Endothelial cell (in vitro differentiated cells): ENCODE results near the gene EML4. TPM values are rescaled to one million over a fixed set of nuclear protein-coding genes. Genes with fewer than 3 reads are reported as not detected.
"Not testable (repeated sequence)": the region's sequence is repeated elsewhere in the genome, so short reads cannot be mapped to it uniquely, and the experiment has no call there.

Experiments used
- DNase-seq: peaks from one replicate; pipeline ENCODE4 v3.0.0; 2021; ENCODE audit warnings: low spot score
- H3K27ac Mint-ChIP-seq: one replicate; pipeline ENCODE4 v1.8.0; 2021; ENCODE audit warnings: mixed read lengths, inconsistent platforms; ENCODE audit not compliant: unreplicated experiment
- H3K27me3 Mint-ChIP-seq: one replicate; pipeline ENCODE4 v1.8.0; 2021; ENCODE audit warnings: mild to moderate bottlenecking, moderate library complexity, mixed read lengths, inconsistent platforms; ENCODE audit not compliant: unreplicated experiment
- H3K36me3 Mint-ChIP-seq: one replicate; pipeline ENCODE4 v1.8.0; 2021; ENCODE audit warnings: mild to moderate bottlenecking, low read depth, mixed read lengths, inconsistent platforms; ENCODE audit not compliant: unreplicated experiment
- H3K4me1 Mint-ChIP-seq: one replicate; pipeline ENCODE4 v1.8.0; 2021; ENCODE audit warnings: mild to moderate bottlenecking, mixed read lengths, inconsistent platforms; ENCODE audit not compliant: unreplicated experiment
- H3K4me3 Mint-ChIP-seq: one replicate; pipeline ENCODE4 v1.8.0; 2021; ENCODE audit warnings: mild to moderate bottlenecking, mixed read lengths, inconsistent platforms; ENCODE audit not compliant: unreplicated experiment
- H3K9me3 Mint-ChIP-seq: one replicate; pipeline ENCODE4 v1.8.0; 2021; ENCODE audit warnings: mixed read lengths, inconsistent platforms; ENCODE audit not compliant: unreplicated experiment
- total RNA-seq: library from RNA; stranded (reverse); fragmentation: NEBNext Ultra II Directional; extraction: Animal tissue kit (Norgen Biotek cat#: 25700); gene quantifications from one replicate; pipeline ENCODE4 v1.2.1, GENCODE V29; 2021; ENCODE audit not compliant: unreplicated experiment
- TF ChIP-seq, protein P1 (sequence below): fragments of 200-600 bp; sonication (generic); IDR thresholded peaks from one replicate; pipeline ENCODE4 v1.5.0; 2021; ENCODE audit warnings: antibody characterized with exemption; ENCODE audit not compliant: unreplicated experiment

The EML4 gene
- total RNA-seq, 1 donor from 2014 or later: 49.7 TPM

GRCh38 chr2:42127425-42128424, 41.4 kb upstream of the EML4 start:
- Mint-ChIP-seq H3K27me3 (no peaks in the 10 kb centered on the region), H3K4me3 (no peak overlapping the region), H3K36me3 (no peaks in the 10 kb centered on the region), H3K27ac (no peak overlapping the region), H3K4me1 (peaks cover 32% of the 10 kb centered on the region), H3K9me3 (no peaks in the 10 kb centered on the region)
- no peak for DNase-seq
- TF ChIP-seq, protein P1, sequence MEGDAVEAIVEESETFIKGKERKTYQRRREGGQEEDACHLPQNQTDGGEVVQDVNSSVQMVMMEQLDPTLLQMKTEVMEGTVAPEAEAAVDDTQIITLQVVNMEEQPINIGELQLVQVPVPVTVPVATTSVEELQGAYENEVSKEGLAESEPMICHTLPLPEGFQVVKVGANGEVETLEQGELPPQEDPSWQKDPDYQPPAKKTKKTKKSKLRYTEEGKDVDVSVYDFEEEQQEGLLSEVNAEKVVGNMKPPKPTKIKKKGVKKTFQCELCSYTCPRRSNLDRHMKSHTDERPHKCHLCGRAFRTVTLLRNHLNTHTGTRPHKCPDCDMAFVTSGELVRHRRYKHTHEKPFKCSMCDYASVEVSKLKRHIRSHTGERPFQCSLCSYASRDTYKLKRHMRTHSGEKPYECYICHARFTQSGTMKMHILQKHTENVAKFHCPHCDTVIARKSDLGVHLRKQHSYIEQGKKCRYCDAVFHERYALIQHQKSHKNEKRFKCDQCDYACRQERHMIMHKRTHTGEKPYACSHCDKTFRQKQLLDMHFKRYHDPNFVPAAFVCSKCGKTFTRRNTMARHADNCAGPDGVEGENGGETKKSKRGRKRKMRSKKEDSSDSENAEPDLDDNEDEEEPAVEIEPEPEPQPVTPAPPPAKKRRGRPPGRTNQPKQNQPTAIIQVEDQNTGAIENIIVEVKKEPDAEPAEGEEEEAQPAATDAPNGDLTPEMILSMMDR: no peak

DNA sequence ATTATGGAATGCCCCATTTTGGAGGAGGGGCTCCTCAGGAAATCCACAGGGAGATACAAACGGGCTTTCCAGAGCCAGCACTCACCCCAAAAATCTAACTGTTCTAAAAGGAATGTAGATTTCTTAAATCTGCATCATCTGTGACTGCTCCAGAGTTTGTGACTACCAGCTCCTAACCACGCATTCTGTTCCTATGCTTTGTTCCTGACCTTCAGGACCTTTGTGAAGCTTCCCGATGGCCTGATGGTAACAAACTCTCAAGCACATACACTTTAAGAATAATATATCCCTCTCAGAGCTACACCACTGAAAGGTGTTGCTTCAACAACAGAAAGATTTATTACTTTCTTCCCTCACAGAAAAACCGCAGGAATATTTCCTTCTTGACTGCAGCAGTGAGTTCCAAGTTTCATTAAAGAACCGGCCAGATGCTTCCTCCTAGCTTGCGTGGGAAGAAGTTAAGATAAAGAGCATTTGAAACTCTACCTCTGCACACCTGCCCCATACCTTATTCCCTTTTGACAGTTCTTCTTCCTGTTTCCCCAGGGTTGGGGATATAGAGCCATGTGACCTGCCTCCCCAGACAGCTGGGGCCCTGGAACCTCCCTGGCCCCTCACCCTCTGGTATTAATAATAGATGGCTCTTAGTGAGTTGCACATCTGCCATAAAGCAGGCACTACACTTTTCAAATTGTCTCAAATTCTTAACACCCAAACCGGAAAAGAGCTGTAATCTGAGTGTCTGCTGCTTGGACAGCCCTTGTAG, 40.2 kb upstream of the EML4 start:
- H3K9me3 Mint-ChIP-seq: no peaks in the 10 kb centered on the region
- H3K27me3 Mint-ChIP-seq: peaks cover 4% of the 10 kb centered on the region
- H3K4me3 Mint-ChIP-seq: no peak overlapping the region
- H3K36me3 Mint-ChIP-seq: no peaks in the 10 kb centered on the region
- TF ChIP-seq, protein P1: no peak
- peak overlapping the region; percentile 12 for H3K27ac Mint-ChIP-seq
- no peak for DNase-seq
- H3K4me1 Mint-ChIP-seq: peaks cover 42% of the 10 kb centered on the region

- Mint-ChIP-seq H3K36me3 (no peaks in the 10 kb centered on the region), H3K4me3 (no peak overlapping the region), H3K27me3 (peaks cover 4% of the 10 kb centered on the region), H3K4me1 (peaks cover 38% of the 10 kb centered on the region), H3K9me3 (no peaks in the 10 kb centered on the region), H3K27ac (no peak overlapping the region)
- DNase-seq: no peak
- TF ChIP-seq, protein P1: no peak
These were observed 39.7 kb upstream of the EML4 start for GRCh38 chr2:42129487-42129852.

GRCh38 chr2:42129947-42130346, 39.2 kb upstream of the EML4 start:
- peaks cover 38% of the 10 kb centered on the region for H3K4me1 Mint-ChIP-seq

DNA sequence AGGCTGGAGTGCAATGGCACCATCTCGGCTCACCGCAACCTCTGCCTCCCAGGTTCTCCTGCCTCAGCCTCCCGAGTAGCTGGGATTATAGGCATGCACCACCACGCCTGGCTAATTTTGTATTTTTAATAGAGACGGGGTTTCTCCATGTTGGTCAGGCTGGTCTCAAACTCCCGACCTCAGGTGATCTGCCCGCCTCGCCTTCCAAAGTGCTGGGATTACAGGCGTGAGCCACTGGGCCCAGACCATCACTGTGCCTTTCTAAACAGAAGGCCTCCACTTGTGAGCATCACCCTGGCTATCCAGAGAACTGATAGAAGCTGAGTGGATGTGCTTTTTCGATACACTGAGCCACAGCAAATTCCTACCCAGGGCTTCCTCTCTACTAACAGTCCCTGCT, 38.3 kb upstream of the EML4 start:
- not testable (repeated sequence) for H3K9me3 Mint-ChIP-seq, H3K27ac Mint-ChIP-seq, DNase-seq, H3K4me3 Mint-ChIP-seq, H3K36me3 Mint-ChIP-seq, H3K27me3 Mint-ChIP-seq
- H3K4me1 Mint-ChIP-seq: peaks cover 37% of the 10 kb centered on the region

More at GRCh38 chr2:42129947-42130346, 39.2 kb upstream of the EML4 start:
- H3K27ac Mint-ChIP-seq: no peak overlapping the region
- TF ChIP-seq, protein P1: no peak
- H3K4me3 Mint-ChIP-seq: no peak overlapping the region
- no peaks in the 10 kb centered on the region for H3K9me3 Mint-ChIP-seq
- H3K36me3 Mint-ChIP-seq: no peaks in the 10 kb centered on the region
- H3K27me3 Mint-ChIP-seq: peaks cover 4% of the 10 kb centered on the region
- no peak for DNase-seq
